HepG2 (cell line): Measurements from ENCODE around the gene TNFRSF21. TPM values are rescaled to one million over a fixed set of nuclear protein-coding genes. Genes with fewer than 3 reads are reported as not detected.

Source experiments
- NR0B2 ChIP-seq: sonication (generic); formaldehyde crosslinking; IDR thresholded peaks from 2 replicates; pipeline ENCODE4 v1.4.0; 2020; ENCODE audit warnings: mild to moderate bottlenecking, missing genetic modification reagents
- SETDB1 ChIP-seq: sonication (generic); formaldehyde crosslinking; IDR thresholded peaks from 2 replicates; pipeline ENCODE4 v1.5.1; 2020; ENCODE audit warnings: missing genetic modification reagents, mild to moderate bottlenecking, borderline replicate concordance
- SP1 ChIP-seq, 2 experiments: fragments of 450-650 bp in 1 of 2; sonication (generic) in 1 of 2; formaldehyde crosslinking in 1 of 2; IDR thresholded peaks; 2 replicates each; pipeline versions ENCODE4 v1.4.0 to v1.6.1; 2016 to 2020; ENCODE audit warnings: missing genetic modification reagents in 1 of 2
- SRSF1 ChIP-seq: fragments of 200-400 bp; formaldehyde crosslinking; optimal IDR thresholded peaks from 2 replicates; pipeline ENCODE3; 2017; ENCODE audit warnings: mild to moderate bottlenecking, low read depth, low read length, moderate library complexity
- TEF ChIP-seq: sonication (generic); formaldehyde crosslinking; IDR thresholded peaks from 2 replicates; pipeline ENCODE4 v1.5.0; 2020; ENCODE audit warnings: missing genetic modification reagents
- ZBTB10 ChIP-seq: sonication (generic); formaldehyde crosslinking; IDR thresholded peaks from 2 replicates; pipeline ENCODE4 v1.4.0; 2020; ENCODE audit warnings: missing genetic modification reagents, borderline replicate concordance
- ZHX2 ChIP-seq, 2 experiments: sonication (generic) in 1 of 2; formaldehyde crosslinking in 1 of 2; IDR thresholded peaks; 2 replicates each; pipeline versions ENCODE4 v1.6.1 to v1.9.0; 2014 to 2022; ENCODE audit warnings: antibody characterized with exemption in 1 of 2, borderline replicate concordance in 1 of 2, inconsistent platforms in 1 of 2, low read depth in 1 of 2, missing genetic modification reagents in 1 of 2
- ZNF354B ChIP-seq: sonication (generic); formaldehyde crosslinking; IDR thresholded peaks from 2 replicates; pipeline ENCODE4 v1.8.0; 2022; ENCODE audit warnings: mild to moderate bottlenecking, missing genetic modification reagents
- ZNF709 ChIP-seq: sonication (generic); formaldehyde crosslinking; IDR thresholded peaks from 2 replicates; pipeline ENCODE4 v1.5.0; 2020; ENCODE audit warnings: mild to moderate bottlenecking, missing genetic modification reagents
- ZXDC ChIP-seq: sonication (generic); formaldehyde crosslinking; IDR thresholded peaks from 2 replicates; pipeline ENCODE4 v1.5.0; 2020; ENCODE audit warnings: mild to moderate bottlenecking, missing genetic modification reagents
- polyA plus RNA-seq, 8 experiments: library from polyadenylated mRNA; depleted of rRNA in 3 of 8; stranded (reverse) in 7 of 8; unstranded in 1 of 8; fragments of >200 nt; fragmentation: Illumina TruSeq in 4 of 8; extraction: Trizol in 4 of 8; gene quantifications; 2 replicates each; pipeline versions ENCODE4 v1.2.1 to v1.2.3, GENCODE V29; 2011 to 2016; ENCODE audit warnings: low read depth in 4 of 8, missing spikeins in 1 of 8, mixed read lengths in 1 of 8; ENCODE audit not compliant: insufficient read depth in 1 of 8
- total RNA-seq, 5 experiments: library from RNA; depleted of rRNA; stranded (reverse); fragments of >200 nt; fragmentation: Illumina TruSeq; extraction: Trizol; gene quantifications; 2 replicates each; pipeline ENCODE4 v1.2.3, GENCODE V29; 2016; ENCODE audit warnings: low read depth in 1 of 5

Gene TNFRSF21
- total and polyA plus RNA-seq, 2 of the 13 experiments (the other 11 are each of a cell fraction or from before 2014, with no cell fraction given): 24.8 to 46.3 TPM

- no peak; the same call in 1 of the 2 replicates for TF ChIP-seq ZXDC (CRISPR knock-in tag)
- TF ChIP-seq SETDB1 (CRISPR knock-in tag): no peak
- no peak for TF ChIP-seq SP1 (IDR thresholded peaks at IDR 0.05)
- TF ChIP-seq SP1 (CRISPR knock-in tag; IDR thresholded peaks at IDR 0.05): peak; percentile 69
- no peak for TF ChIP-seq SRSF1
- no peak; the same call in 1 of the 2 replicates for TF ChIP-seq TEF (CRISPR knock-in tag)
- TF ChIP-seq ZBTB10 (CRISPR knock-in tag): peak; percentile 28; the same call in 1 of the 2 replicates
- TF ChIP-seq NR0B2 (CRISPR knock-in tag): peak; percentile 99; the same call in 1 of the 2 replicates
- TF ChIP-seq ZNF354B (CRISPR knock-in tag): no peak
- TF ChIP-seq ZHX2 (IDR thresholded peaks at IDR 0.05; ENCODE audit: low read depth): peak; percentile 58; the same call in 1 of the 2 replicates
- no peak for TF ChIP-seq ZHX2 (CRISPR knock-in tag; IDR thresholded peaks at IDR 0.05; ENCODE audit: borderline replicate concordance)
- peak; percentile 92; the same call in 1 of the 2 replicates for TF ChIP-seq ZNF709 (CRISPR knock-in tag)
Measured at GRCh38 chr6:47309291-47310130, at the start of gene TNFRSF21 (continued).
